Mesothelial cell of epicardium (in vitro differentiated cells): Measurements from ENCODE around the gene CNTN1. TPM values are rescaled to one million over a fixed set of nuclear protein-coding genes. Genes with fewer than 3 reads are reported as not detected.

Experiments
- DNase-seq, 2 experiments: peaks; one replicate each; pipeline ENCODE4 v3.0.0; 2021; ENCODE audit warnings: low spot score in 2 of 2; ENCODE audit not compliant: unreplicated experiment in 2 of 2
- H3K27ac Mint-ChIP-seq: 2 replicates; pipeline ENCODE4 v1.8.0; 2021; ENCODE audit warnings: mixed read lengths
- H3K27me3 Mint-ChIP-seq: 2 replicates; pipeline ENCODE4 v1.8.0; 2021; ENCODE audit warnings: low read depth, mixed read lengths
- H3K36me3 Mint-ChIP-seq: 2 replicates; pipeline ENCODE4 v1.8.0; 2021; ENCODE audit warnings: mixed read lengths
- H3K4me1 Mint-ChIP-seq: 2 replicates; pipeline ENCODE4 v1.8.0; 2021; ENCODE audit warnings: mixed read lengths
- H3K4me3 Mint-ChIP-seq: 2 replicates; pipeline ENCODE4 v1.8.0; 2021; ENCODE audit warnings: mild to moderate bottlenecking, moderate library complexity, mixed read lengths
- H3K9me3 Mint-ChIP-seq: 2 replicates; pipeline ENCODE4 v1.8.0; 2021; ENCODE audit warnings: mixed read lengths
- total RNA-seq: library from RNA; stranded (reverse); gene quantifications from 3 replicates; pipeline ENCODE4 v1.2.1, GENCODE V29; 2021
- TF ChIP-seq, protein P1 (sequence below): fragments of 200-600 bp; sonication (generic); IDR thresholded peaks from one replicate; pipeline ENCODE4 v1.5.0; 2021; ENCODE audit warnings: antibody characterized with exemption; ENCODE audit not compliant: unreplicated experiment

Gene CNTN1
- total RNA-seq, 1 donor from 2014 or later, result 22.4 TPM

DNA sequence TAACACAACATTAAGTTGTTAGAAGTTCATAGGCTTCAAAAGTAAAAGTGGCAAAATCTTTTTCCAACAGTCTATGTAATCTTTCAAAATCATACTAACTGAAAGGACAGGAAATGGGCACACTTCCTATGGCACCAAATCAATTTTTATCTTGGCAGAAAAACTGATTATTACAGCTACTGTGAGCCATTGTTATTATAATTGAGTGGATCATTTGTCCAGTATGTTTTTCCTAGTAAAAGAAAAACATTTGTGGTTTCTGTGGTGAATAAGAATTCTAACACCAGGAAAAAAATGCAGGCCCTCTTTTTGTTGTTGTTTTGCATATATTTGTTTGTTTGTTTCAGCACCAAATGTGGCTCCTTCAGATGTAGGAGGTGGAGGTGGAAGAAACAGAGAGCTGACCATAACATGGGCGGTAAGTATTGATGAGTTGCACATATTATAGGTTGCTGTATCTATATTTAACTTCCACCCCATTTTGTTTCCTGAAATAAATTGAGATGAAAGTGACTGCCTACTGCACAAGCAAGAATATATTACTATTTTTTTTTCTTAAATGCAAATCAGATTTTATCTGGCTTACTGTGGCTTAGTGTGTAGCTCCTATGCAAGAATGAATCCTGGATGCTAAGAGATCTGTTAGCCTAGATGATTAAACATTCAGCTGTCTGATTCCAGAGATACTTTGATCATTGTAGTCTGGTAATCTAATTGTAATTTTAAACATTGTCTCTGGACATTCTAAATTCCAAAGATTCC is 321.8 kb downstream of the CNTN1 start:
- no peak overlapping the region for H3K4me3 Mint-ChIP-seq
- H3K4me1 Mint-ChIP-seq, result peaks cover 11% of the 10 kb centered on the region
- DNase-seq, result no peak
- peaks cover 42% of the 10 kb centered on the region for H3K9me3 Mint-ChIP-seq
- no peak overlapping the region for H3K27ac Mint-ChIP-seq
- peaks cover 19% of the 10 kb centered on the region for H3K36me3 Mint-ChIP-seq
- TF ChIP-seq, protein P1, sequence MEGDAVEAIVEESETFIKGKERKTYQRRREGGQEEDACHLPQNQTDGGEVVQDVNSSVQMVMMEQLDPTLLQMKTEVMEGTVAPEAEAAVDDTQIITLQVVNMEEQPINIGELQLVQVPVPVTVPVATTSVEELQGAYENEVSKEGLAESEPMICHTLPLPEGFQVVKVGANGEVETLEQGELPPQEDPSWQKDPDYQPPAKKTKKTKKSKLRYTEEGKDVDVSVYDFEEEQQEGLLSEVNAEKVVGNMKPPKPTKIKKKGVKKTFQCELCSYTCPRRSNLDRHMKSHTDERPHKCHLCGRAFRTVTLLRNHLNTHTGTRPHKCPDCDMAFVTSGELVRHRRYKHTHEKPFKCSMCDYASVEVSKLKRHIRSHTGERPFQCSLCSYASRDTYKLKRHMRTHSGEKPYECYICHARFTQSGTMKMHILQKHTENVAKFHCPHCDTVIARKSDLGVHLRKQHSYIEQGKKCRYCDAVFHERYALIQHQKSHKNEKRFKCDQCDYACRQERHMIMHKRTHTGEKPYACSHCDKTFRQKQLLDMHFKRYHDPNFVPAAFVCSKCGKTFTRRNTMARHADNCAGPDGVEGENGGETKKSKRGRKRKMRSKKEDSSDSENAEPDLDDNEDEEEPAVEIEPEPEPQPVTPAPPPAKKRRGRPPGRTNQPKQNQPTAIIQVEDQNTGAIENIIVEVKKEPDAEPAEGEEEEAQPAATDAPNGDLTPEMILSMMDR, result no peak
- no peaks in the 10 kb centered on the region for H3K27me3 Mint-ChIP-seq

DNA sequence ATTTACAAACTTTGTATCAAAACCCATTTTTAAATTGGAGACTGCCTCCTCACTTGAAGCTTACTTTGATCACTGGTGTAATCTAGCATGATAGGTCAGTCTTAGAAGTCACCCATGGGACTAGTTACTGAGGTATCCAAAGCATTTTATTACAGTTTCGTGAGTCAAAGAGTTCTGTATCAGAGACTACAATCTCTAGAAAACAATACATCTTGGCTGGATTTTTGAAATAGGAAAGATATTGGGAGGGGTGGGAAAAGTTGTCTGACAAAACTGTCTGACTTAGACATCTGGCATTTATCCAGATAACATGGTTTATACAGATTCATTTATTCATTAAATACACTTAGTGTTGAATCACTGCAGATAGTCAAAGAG is 322.4 kb downstream of the CNTN1 start:
- no peak for DNase-seq
- Mint-ChIP-seq H3K4me3 (no peak overlapping the region), H3K4me1 (peaks cover 15% of the 10 kb centered on the region), H3K27ac (no peak overlapping the region), H3K9me3 (peaks cover 42% of the 10 kb centered on the region), H3K27me3 (no peaks in the 10 kb centered on the region), H3K36me3 (peaks cover 19% of the 10 kb centered on the region)
- TF ChIP-seq, protein P1, result no peak

DNA sequence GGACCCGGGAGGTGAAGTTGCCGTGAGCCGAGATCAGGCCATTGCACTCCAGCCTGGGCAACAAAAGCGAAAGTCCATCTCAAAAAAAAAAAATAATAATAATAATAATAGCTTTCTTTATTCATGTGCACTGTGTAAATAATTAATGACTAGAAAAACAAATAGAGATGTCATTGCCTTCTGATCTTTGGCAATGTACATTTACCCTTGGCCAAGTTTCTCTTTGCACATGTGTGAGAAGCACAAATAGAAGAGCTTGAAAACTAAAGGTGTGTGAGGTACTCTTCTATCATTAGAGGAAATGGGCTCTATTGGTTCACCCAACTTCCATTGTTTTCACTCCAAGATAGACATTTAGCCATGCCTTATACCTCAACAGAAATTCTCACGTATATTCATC is 325.8 kb downstream of the CNTN1 start:
- Mint-ChIP-seq H3K4me3 (no peak overlapping the region), H3K27me3 (no peaks in the 10 kb centered on the region), H3K36me3 (peaks cover 5% of the 10 kb centered on the region), H3K27ac (no peak overlapping the region), H3K4me1 (peaks cover 15% of the 10 kb centered on the region), H3K9me3 (peaks cover 16% of the 10 kb centered on the region)
- DNase-seq, result no peak
- TF ChIP-seq, protein P1, result no peak

DNA sequence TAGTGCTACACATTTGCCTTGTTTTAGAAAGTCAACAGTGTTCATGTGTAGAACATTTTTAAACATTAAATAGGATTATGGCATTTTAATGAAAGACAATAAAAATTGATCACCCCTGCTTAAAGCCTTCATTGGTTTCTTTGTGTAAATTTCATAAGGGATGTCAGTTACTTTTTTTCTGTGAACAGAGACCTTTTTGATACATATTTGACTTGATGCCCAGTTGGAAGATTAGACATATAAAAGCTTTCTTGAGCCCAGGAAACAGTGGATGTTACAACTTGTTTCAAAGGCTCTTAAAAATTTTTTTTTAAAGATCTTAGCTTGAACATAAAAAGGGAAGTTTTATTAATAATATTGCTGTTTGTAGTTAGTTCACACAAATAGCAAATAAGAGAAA is 327.2 kb downstream of the CNTN1 start:
- H3K27ac Mint-ChIP-seq, result no peak overlapping the region
- H3K27me3 Mint-ChIP-seq, result no peaks in the 10 kb centered on the region
- H3K4me1 Mint-ChIP-seq, result peaks cover 9% of the 10 kb centered on the region
- H3K36me3 Mint-ChIP-seq, result peaks cover 5% of the 10 kb centered on the region
- H3K9me3 Mint-ChIP-seq, result peaks cover 12% of the 10 kb centered on the region
- TF ChIP-seq, protein P1, result no peak
- no peak for DNase-seq
- H3K4me3 Mint-ChIP-seq, result no peak overlapping the region

DNA sequence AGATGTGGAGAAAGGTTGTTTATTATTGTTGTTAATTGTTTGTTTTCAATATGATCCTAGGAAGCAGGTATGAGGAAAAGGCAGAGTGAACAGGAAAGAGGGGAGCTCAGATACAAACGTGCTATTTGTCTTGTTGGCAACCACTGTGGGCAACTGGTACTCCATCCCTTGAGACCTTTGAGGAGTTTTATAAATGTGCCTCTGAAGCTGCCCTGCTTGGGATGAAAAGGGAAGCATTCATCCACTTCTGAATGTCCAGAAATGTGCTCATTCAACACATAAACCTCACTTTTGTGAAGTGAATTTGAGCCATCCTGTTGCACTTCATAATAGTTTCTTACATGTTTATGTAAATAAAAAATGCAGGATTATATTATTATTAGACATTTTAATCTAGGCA is 331.6 kb downstream of the CNTN1 start:
- no peak for DNase-seq
- no peak overlapping the region for H3K4me3 Mint-ChIP-seq
- H3K4me1 Mint-ChIP-seq, result peaks cover 17% of the 10 kb centered on the region
- TF ChIP-seq, protein P1, result no peak
- no peaks in the 10 kb centered on the region for H3K27me3 Mint-ChIP-seq
- peaks cover 1% of the 10 kb centered on the region for H3K36me3 Mint-ChIP-seq
- H3K27ac Mint-ChIP-seq, result no peak overlapping the region
- peaks cover 3% of the 10 kb centered on the region for H3K9me3 Mint-ChIP-seq
